GM12864 (cell line): Measurements from ENCODE around the gene MTMR1.

Experiments
- DNase-seq: peaks from one replicate; pipeline ENCODE4 v3.0.0-alpha.2; 2011; ENCODE audit warnings: low read depth
- H3K4me3 ChIP-seq: 2 replicates; pipeline ENCODE4 v1.5.1; 2011; ENCODE audit warnings: mild to moderate bottlenecking, low read depth, low read length, control low read depth
- CTCF ChIP-seq: IDR thresholded peaks from 2 replicates; pipeline ENCODE4 v1.5.1; 2011; ENCODE audit warnings: low read depth, mild to moderate bottlenecking, moderate library complexity, low read length, control low read depth, inconsistent platforms; ENCODE audit errors: missing control alignments

The MTMR1 gene

GRCh38 chrX:150731795-150732194, 38.6 kb downstream of the MTMR1 start:
- H3K4me3 ChIP-seq: no peak overlapping the region
- no peak for DNase-seq
- TF ChIP-seq CTCF: no peak

GRCh38 chrX:150736475-150736874, 43.3 kb downstream of the MTMR1 start:
- H3K4me3 ChIP-seq: no peak overlapping the region
- TF ChIP-seq CTCF: no peak
- DNase-seq: no peak

GRCh38 chrX:150752124-150752523, 58.9 kb downstream of the MTMR1 start:
- no peak for DNase-seq
- no peak for TF ChIP-seq CTCF
- no peak overlapping the region for H3K4me3 ChIP-seq

GRCh38 chrX:150753357-150753756, 60.2 kb downstream of the MTMR1 start:
- TF ChIP-seq CTCF: no peak
- no peak for DNase-seq
- H3K4me3 ChIP-seq: no peak overlapping the region

- no peak for DNase-seq
- no peak overlapping the region for H3K4me3 ChIP-seq
- TF ChIP-seq CTCF: no peak
These were observed 60.8 kb downstream of the MTMR1 start for GRCh38 chrX:150753968-150754367.

- no peak for DNase-seq
- no peak for TF ChIP-seq CTCF
- H3K4me3 ChIP-seq: no peak overlapping the region
These were observed 64.2 kb downstream of the MTMR1 start for GRCh38 chrX:150757371-150757770.

- DNase-seq: no peak
- no peak overlapping the region for H3K4me3 ChIP-seq
- no peak for TF ChIP-seq CTCF
These were observed 66.6 kb downstream of the MTMR1 start for GRCh38 chrX:150759568-150760416.
